Endodermal cell (in vitro differentiated cells): ENCODE data around the gene CDH4. TPM values are rescaled to one million over a fixed set of nuclear protein-coding genes. Genes with fewer than 3 reads are reported as not detected.
"Not testable (repeated sequence)": the region's sequence is repeated elsewhere in the genome, so short reads cannot be mapped to it uniquely, and the experiment has no call there.

Source experiments
- DNase-seq: peaks from one replicate; pipeline ENCODE4 v3.0.0-alpha.2; 2017
- H3K27ac ChIP-seq: 2 replicates; pipeline ENCODE4 v1.5.1; 2013; ENCODE audit warnings: mild to moderate bottlenecking, low read depth, low read length, moderate library complexity
- H3K27me3 ChIP-seq: 2 replicates; pipeline ENCODE4 v1.6.1; 2013; ENCODE audit warnings: mild to moderate bottlenecking, low read length, moderate library complexity; ENCODE audit not compliant: insufficient read depth, control insufficient read depth, poor library complexity, severe bottlenecking
- H3K36me3 ChIP-seq: 2 replicates; pipeline ENCODE4 v1.7.0; 2013; ENCODE audit warnings: mild to moderate bottlenecking, low read length, moderate library complexity; ENCODE audit not compliant: control insufficient read depth, insufficient read depth
- H3K4me1 ChIP-seq: one replicate; pipeline ENCODE4 v1.7.0; 2013; ENCODE audit warnings: low read length; ENCODE audit not compliant: control insufficient read depth, insufficient read depth
- H3K4me3 ChIP-seq: 2 replicates; pipeline ENCODE4 v1.5.1; 2013; ENCODE audit warnings: mild to moderate bottlenecking, low read length, moderate library complexity
- H3K9ac ChIP-seq: 2 replicates; pipeline ENCODE4 v1.6.1; 2013; ENCODE audit warnings: mild to moderate bottlenecking, low read length, moderate library complexity; ENCODE audit not compliant: poor library complexity, severe bottlenecking; ENCODE audit errors: extremely low read depth
- H3K9me3 ChIP-seq: 2 replicates; pipeline ENCODE4 v1.6.1; 2013; ENCODE audit warnings: mild to moderate bottlenecking, low read length, moderate library complexity; ENCODE audit not compliant: control insufficient read depth
- H3K27ac Mint-ChIP-seq: 2 replicates; pipeline ENCODE4 v1.8.0; 2020; ENCODE audit warnings: mixed read lengths
- H3K27me3 Mint-ChIP-seq: 2 replicates; pipeline ENCODE4 v1.8.0; 2021; ENCODE audit warnings: mild to moderate bottlenecking, mixed read lengths; ENCODE audit not compliant: insufficient read depth
- H3K36me3 Mint-ChIP-seq: 2 replicates; pipeline ENCODE4 v1.8.0; 2020; ENCODE audit warnings: low read depth, mixed read lengths
- H3K4me1 Mint-ChIP-seq: 2 replicates; pipeline ENCODE4 v1.8.0; 2020; ENCODE audit warnings: mixed read lengths
- H3K4me3 Mint-ChIP-seq: 2 replicates; pipeline ENCODE4 v1.8.0; 2020; ENCODE audit warnings: mild to moderate bottlenecking, moderate library complexity, mixed read lengths
- H3K9me3 Mint-ChIP-seq: 2 replicates; pipeline ENCODE4 v1.8.0; 2020; ENCODE audit warnings: mild to moderate bottlenecking, mixed read lengths
- WGBS, 2 experiments: methylation state at CpG; one replicate each; pipeline versions ENCODE4 v1.1.5 to v1.1.7; 2013; ENCODE audit warnings: missing lambda C conversion rate in 2 of 2, mixed read lengths in 1 of 2; ENCODE audit not compliant: insufficient coverage in 1 of 2, insufficient read length in 1 of 2; 5-methylcytosine and 5-hydroxymethylcytosine counted together
- total RNA-seq, 2 donors: library from RNA; stranded (reverse); fragmentation: NEBNext Ultra II Directional in 1 of 2; extraction: Animal tissue kit (Norgen Biotek cat#: 25700) in 1 of 2; gene quantifications; 2 replicates in 1 of 2; 3 replicates in 1 of 2; pipeline ENCODE4 v1.2.1, GENCODE V29; 2021
- TF ChIP-seq, protein P1 (sequence below): fragments of 200-600 bp; sonication (generic); conservative IDR thresholded peaks from 2 replicates; pipeline ENCODE4 v1.5.0; 2021; ENCODE audit warnings: antibody characterized with exemption, mild to moderate bottlenecking

The CDH4 gene
- total RNA-seq, 2 donors from 2014 or later: 1.8 to 5.8 TPM

DNA sequence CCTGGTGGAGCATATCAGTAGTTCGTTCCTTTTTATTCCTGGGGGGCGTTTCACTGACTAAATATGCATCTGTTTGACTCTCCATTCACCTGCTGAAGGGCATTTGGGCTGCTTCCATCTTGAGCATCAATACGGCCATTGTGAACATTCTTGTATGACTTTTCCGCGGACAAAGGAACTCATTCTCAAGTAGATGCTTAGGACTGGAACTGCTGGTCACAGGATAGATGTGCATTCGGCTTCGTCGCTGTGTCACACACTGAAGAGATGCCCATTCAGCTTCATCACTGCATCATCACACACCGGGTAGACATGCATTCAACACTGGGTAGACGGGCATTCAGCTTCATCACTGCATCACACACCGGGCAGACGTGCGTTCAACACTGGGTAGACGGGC lies 718.3 kb downstream of the CDH4 start:
- no peaks in the 10 kb centered on the region for H3K27me3 ChIP-seq
- H3K9me3 Mint-ChIP-seq: no peaks in the 10 kb centered on the region
- no peak overlapping the region for H3K4me3 ChIP-seq
- no peak overlapping the region for H3K9ac ChIP-seq
- H3K9me3 ChIP-seq: no peaks in the 10 kb centered on the region
- no peaks in the 10 kb centered on the region for H3K4me1 Mint-ChIP-seq
- no peak overlapping the region for H3K27ac Mint-ChIP-seq
- 96% methylated on average over 9 to 10 of the region's 14 CpGs for WGBS, 2 experiments
- H3K36me3 Mint-ChIP-seq: peaks cover 31% of the 10 kb centered on the region
- DNase-seq: no peak
- H3K27me3 Mint-ChIP-seq: no peaks in the 10 kb centered on the region
- H3K4me3 Mint-ChIP-seq: no peak overlapping the region
- H3K4me1 ChIP-seq: no peaks in the 10 kb centered on the region
- peaks cover 31% of the 10 kb centered on the region for H3K36me3 ChIP-seq
- TF ChIP-seq, protein P1, sequence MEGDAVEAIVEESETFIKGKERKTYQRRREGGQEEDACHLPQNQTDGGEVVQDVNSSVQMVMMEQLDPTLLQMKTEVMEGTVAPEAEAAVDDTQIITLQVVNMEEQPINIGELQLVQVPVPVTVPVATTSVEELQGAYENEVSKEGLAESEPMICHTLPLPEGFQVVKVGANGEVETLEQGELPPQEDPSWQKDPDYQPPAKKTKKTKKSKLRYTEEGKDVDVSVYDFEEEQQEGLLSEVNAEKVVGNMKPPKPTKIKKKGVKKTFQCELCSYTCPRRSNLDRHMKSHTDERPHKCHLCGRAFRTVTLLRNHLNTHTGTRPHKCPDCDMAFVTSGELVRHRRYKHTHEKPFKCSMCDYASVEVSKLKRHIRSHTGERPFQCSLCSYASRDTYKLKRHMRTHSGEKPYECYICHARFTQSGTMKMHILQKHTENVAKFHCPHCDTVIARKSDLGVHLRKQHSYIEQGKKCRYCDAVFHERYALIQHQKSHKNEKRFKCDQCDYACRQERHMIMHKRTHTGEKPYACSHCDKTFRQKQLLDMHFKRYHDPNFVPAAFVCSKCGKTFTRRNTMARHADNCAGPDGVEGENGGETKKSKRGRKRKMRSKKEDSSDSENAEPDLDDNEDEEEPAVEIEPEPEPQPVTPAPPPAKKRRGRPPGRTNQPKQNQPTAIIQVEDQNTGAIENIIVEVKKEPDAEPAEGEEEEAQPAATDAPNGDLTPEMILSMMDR: no peak
- H3K27ac ChIP-seq: no peak overlapping the region

DNA sequence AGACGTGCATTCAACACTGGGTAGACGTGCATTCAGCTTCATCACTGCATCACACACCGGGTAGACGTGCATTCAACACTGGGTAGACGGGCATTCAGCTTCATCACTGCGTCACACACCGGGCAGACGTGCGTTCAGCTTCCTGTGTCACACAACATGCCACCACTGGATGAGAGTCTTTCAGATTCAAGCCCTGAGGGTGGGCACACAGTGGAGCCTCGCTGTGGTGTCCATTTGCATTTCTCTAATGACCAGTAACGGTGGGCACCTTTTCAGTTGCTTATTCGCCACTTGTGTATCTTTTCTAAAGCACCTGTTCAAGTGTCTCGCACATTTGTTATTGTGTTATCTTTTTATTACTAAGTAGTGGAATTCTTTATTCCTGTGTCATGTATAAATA lies 719.5 kb downstream of the CDH4 start:
- H3K4me1 Mint-ChIP-seq, H3K27me3 ChIP-seq, H3K9me3 ChIP-seq, H3K27ac Mint-ChIP-seq, H3K4me1 ChIP-seq, H3K27ac ChIP-seq, H3K27me3 Mint-ChIP-seq, DNase-seq, H3K9ac ChIP-seq, H3K9me3 Mint-ChIP-seq, H3K4me3 ChIP-seq, H3K4me3 Mint-ChIP-seq: not testable (repeated sequence)
- H3K36me3 Mint-ChIP-seq: peaks cover 32% of the 10 kb centered on the region
- peaks cover 36% of the 10 kb centered on the region for H3K36me3 ChIP-seq
- 96 to 99% methylated on average over 8 to 12 of the region's 13 CpGs for WGBS, 2 experiments

DNA sequence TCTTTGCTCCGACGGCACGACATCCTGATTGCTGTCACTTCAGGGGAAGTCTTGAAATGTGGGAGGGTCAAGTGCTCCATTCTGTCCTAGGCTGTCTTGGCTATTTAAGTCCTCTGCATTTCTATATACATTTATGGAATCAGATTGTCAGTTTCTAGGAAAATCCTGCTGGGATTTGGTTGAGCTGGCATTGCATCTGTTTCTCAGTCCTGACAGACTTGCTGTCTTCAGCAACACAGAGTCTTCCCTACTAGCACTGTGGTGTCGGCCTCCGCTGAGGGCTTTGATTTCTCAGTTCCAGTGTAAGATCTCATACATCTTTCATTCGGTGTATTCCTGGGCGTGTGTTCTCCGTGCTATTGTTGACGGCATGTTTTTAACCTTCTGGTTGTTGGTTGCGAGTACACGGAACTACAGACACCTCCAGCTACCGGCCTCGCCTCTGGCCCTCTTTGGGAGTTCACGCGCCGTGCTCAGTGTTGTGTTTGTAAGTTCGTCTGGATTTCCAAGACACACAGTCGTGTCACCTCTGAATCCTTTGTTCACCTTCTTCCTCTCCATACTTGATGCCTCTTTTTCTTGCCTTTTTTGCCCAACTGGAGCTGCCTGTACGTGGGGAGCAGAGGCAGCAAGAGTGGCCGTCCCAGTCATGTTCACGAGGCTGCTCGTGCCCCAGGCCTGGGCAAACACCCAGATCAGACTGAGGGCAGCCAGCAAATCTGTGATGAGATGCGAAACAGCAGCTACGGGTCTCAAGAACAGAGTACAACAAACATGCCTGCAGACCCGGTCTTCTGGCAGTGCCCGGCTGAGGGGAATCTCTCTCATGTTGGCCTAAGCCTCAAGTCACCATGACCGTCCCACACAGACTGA lies 720.8 kb downstream of the CDH4 start:
- H3K36me3 ChIP-seq: peaks cover 36% of the 10 kb centered on the region
- no peaks in the 10 kb centered on the region for H3K27me3 ChIP-seq
- no peaks in the 10 kb centered on the region for H3K4me1 ChIP-seq
- no peaks in the 10 kb centered on the region for H3K9me3 Mint-ChIP-seq
- no peak overlapping the region for H3K4me3 ChIP-seq
- no peaks in the 10 kb centered on the region for H3K27me3 Mint-ChIP-seq
- no peak overlapping the region for H3K27ac ChIP-seq
- no peaks in the 10 kb centered on the region for H3K9me3 ChIP-seq
- peaks cover 40% of the 10 kb centered on the region for H3K36me3 Mint-ChIP-seq
- WGBS, 2 experiments: 94 to 96% methylated on average over 27 of the region's 27 CpGs
- no peak for DNase-seq
- TF ChIP-seq, protein P1: no peak
- H3K9ac ChIP-seq: no peak overlapping the region
- no peak overlapping the region for H3K4me3 Mint-ChIP-seq
- no peaks in the 10 kb centered on the region for H3K4me1 Mint-ChIP-seq
- H3K27ac Mint-ChIP-seq: no peak overlapping the region
